ENCODE measurements around the gene PHC2.

PHC2 gene

GRCh38 chr1:33426916-33427315, 4.0 kb downstream of the PHC2 start:
- in situ Hi-C loops (cut with HindIII; ENCODE audit: low sequenced_read_pairs) = no loop called here

DNA sequence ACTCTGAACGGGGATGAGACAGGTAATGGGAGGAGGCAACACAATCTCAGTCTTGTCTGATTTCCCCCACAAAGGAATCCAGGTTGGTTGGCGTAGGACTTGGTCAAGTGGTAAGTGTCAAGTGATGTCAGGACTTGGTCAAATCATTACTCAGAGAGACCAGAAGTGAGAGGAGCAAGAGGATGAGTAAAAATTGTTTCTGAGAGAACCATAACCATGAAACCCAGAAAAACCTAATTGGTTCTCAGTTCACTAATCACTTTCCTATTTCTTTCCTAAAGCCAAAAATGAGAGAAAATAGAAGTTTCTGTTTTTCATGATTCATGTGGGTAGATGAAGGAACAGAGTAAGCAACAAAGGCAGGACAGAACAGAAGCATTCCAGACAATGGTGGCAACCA, 5.0 kb downstream of the PHC2 start:
- in situ Hi-C loops (cut with HindIII; ENCODE audit: low sequenced_read_pairs) = no loop called here

DNA sequence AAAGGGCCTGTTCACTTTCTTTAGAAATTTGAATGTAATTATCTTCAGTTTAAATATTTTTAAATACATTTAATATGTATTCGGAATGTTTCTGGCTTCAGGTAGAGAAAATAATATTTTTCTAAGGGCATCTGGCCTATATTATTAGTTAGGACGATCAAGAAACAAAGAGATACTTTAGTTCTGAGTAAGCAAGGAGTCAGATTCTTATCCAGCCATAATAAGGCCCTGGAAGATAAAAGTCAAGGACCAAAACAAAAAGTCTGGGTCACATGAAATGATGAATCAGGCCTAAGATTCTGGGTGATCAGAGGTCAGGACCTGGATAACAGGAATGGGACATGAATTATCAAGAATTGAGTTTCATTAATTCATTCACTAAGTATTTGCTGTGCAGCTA, 6.3 kb downstream of the PHC2 start:
- in situ Hi-C loops (cut with HindIII; ENCODE audit: low sequenced_read_pairs) = no loop called here

- in situ Hi-C loops (cut with HindIII; ENCODE audit: low sequenced_read_pairs) = no loop called here
These were observed 6.7 kb downstream of the PHC2 start for GRCh38 chr1:33424205-33424604.

DNA sequence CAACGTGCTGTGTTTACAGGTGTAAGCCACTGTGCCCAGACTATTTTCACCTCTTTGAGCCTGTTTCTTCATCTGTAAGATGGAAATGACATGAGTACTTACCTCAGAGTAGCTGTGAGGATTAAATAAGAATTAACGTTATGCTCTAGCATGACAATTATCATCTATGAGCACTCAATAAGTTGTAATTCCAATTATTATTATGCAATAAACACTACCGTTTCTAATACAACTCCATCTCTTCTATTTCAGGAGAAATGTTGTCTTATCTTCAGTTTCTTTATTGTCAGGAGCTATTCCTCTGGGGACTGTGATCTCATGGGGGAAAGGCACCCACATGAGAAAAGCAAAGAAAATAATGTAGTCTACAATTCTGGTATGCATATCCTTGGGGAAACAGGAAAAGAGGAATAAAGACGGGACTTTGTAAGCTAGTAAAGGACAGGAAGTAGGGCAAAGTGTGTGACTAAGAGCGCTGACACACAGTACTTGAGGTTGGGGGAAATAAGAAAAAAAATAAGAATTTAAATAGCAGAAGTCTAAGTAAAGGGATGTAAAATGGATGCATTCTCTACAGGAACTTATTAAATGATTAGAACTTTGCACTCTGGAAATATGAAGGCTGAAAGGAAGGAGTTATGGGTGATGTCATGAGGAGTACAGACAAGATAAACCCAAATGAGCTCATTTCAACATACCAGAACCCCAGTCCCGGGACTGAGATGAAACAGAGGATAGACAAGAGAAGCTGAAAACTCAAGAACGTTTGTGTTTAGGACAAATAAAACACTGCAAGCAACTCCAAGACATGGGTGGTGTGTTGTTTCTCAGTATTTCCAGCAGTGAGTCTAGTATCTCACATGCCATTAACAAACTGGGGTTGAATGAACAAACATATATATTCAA, 9.8 kb downstream of the PHC2 start:
- in situ Hi-C loops (cut with HindIII; ENCODE audit: low sequenced_read_pairs) = no loop called here

- in situ Hi-C loops (cut with HindIII; ENCODE audit: low sequenced_read_pairs) = no loop called here
These were observed 12.1 kb downstream of the PHC2 start for GRCh38 chr1:33418811-33419210.

DNA sequence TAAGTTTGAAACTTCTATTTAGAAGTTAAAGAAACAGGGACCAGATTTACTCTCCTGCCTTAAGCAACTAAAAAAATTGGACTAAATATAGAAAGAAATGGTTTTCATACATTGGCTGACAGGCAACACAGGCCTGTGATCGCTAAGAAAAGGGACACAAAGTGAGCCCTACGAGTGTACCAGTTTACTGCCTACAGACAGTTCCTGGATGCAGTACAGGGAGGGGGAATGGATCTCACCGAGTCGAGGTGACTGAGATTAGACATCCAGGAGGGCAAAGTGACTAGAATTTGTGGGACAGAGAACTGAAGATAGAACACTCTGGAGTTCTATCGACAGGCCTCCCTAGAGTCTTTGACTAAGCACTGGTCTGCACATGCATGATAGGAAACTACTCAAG, 16.0 kb downstream of the PHC2 start:
- in situ Hi-C loops (cut with HindIII; ENCODE audit: low sequenced_read_pairs) = no loop called here

DNA sequence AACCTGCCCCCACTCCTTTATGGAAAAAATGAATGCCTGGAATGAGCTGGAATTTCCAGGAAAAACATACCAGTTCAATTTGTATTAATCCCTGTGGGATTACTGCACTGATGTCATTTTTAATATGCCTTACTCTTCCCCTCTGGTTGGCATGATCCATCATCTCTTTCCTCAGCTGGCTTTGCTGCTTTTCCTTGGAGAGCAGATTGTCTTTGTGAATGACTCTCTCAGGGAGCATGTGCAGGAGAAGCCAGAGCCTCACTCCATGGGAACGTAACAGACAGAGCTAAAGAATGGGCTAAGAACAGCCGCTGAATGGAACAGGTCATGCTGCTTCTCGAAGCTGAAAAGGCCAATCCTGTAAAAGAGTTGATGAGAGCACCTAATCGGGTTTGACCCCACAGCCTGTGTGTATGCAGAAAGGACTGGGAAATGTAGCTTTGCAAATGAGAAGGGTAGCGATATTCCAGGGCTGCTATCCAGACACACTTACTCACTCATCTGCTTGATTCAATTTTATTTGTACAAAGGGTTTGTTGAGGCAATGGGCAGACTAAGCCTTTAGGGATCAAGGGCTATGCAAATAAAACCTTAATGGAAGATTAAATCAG, 20.7 kb downstream of the PHC2 start:
- in situ Hi-C loops (cut with HindIII; ENCODE audit: low sequenced_read_pairs) = no loop called here

DNA sequence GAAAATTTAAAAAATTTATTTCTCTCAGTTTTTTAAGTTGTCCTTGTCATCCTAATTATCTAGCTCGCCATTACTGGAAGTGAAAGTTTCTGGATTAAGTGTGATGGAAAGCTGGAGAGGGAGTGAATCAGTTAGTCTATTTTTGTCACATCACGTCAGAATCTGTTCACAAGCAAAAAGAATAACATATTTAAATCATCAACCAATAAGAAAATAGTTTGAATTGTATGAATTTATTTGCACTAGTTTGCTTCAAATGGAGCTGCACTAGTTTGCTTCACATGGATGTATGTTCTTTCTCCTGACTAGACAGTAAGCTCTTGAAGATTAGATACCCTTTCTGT, 22.8 kb downstream of the PHC2 start:
- in situ Hi-C loops (cut with HindIII; ENCODE audit: low sequenced_read_pairs) = no loop called here

GRCh38 chr1:33407352-33408092, 23.4 kb downstream of the PHC2 start:
- in situ Hi-C loops (cut with HindIII; ENCODE audit: low sequenced_read_pairs) = no loop called here

GRCh38 chr1:33402206-33402605, 28.7 kb downstream of the PHC2 start:
- in situ Hi-C loops (cut with HindIII; ENCODE audit: low sequenced_read_pairs) = no loop called here

- in situ Hi-C loops (cut with HindIII; ENCODE audit: low sequenced_read_pairs) = no loop called here
These were observed 29.4 kb downstream of the PHC2 start for GRCh38 chr1:33401471-33401870.

- in situ Hi-C loops (cut with HindIII; ENCODE audit: low sequenced_read_pairs) = no loop called here
These were observed 30.6 kb downstream of the PHC2 start for GRCh38 chr1:33400153-33400911.

DNA sequence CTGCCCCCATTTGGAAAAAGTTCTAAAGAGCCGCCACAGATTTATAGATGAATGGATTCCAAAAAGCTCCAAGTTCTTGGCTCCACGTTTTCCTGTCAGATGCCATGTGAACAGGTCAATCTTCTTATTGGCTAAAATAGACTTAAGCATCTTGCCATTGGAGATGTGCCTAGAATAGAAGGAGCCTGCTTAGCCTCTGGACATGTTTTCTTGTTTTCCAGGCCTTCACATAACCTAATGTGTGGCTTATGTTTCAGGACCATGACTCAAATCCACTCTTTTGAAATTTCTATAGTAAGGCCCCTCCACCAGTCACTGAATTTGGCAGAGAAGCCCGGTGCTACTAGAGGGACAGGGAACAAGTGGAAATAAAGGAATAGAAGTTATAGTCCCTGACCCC, 31.5 kb downstream of the PHC2 start:
- in situ Hi-C loops (cut with HindIII; ENCODE audit: low sequenced_read_pairs) = no loop called here

- in situ Hi-C loops (cut with HindIII; ENCODE audit: low sequenced_read_pairs) = no loop called here
These were observed 32.9 kb downstream of the PHC2 start for GRCh38 chr1:33397994-33398393.

DNA sequence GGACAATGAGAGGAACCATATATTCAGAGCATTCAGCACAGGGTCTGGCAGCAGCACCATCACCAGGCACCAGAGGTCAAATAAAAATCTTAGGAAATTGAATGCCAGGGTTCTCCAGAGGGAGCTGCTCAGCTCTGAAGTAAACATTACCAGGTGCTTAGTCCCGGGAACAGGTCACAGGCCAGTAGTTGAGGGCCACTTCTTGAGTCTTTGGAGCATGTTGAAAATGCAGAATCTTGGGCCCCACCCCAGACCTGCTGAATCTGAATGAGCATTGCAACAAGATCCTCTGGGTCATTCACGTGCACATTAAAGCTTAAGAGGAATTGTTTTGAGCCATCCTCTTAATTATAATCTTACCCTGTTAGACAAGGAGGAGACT, 33.8 kb downstream of the PHC2 start:
- in situ Hi-C loops (cut with HindIII; ENCODE audit: low sequenced_read_pairs) = no loop called here

DNA sequence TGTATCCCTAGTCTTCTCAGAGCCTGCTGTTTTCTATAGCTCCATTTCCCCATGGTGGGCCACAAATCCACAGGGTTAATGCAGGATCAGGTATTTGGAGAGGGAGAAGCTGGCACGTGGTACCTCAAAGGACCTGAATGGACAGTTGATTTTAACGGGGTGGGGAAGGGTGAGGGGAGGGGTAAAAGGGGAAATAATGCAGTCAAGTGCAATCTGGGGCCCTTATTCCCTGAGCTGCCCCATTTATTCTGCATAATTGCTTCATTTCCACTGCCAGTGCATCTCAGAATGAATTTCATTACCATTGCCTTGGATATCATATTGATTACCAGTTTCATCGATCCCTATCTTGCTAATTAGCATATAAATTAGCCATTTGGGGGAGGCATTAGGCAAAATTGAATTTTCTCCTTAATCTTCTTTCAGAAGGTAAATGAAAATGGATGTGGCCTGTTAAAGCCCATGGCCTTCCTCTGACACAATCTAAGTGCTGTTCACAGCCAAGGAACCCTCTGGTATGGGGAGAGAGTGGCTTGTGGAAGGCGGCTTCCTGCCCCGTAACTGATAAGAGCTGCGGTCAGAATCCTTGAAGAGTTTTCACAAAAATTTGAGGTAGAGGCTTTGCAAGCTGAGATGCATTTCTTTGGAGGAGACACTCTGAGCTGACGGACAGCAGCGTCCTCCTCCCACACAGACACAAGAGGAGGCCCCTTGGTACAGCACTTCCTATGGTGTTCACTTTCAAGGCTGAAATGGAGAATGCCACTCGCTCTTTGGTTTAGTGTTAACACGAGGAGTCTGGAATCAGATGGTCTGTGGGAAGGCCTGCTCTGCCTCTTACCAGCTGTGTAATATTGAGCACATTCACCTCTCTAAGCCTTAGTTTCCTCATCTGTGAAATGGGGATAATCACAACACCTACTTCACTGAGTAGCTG, 34.4 kb downstream of the PHC2 start:
- in situ Hi-C loops (cut with HindIII; ENCODE audit: low sequenced_read_pairs) = no loop called here

DNA sequence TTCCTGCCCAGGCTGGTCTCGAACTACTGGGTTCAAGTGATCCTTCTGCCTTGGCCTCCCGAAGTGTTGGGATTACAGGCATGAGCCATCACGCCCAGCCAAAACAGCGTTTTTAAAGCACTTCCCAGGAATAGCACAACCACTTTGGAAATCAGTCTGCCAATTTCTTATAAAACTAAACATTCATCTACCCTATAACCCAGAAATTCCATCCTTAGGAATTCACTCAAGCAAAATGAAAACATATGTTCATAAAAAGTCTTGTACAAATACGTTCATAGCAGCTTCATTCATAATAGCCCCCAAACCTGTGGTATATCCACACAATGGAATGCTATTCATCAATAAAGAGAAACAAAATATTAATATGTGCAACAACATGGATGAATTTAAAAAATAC, 36.1 kb downstream of the PHC2 start:
- in situ Hi-C loops (cut with HindIII; ENCODE audit: low sequenced_read_pairs) = no loop called here

GRCh38 chr1:33393991-33394390, 36.9 kb downstream of the PHC2 start:
- in situ Hi-C loops (cut with HindIII; ENCODE audit: low sequenced_read_pairs) = no loop called here

DNA sequence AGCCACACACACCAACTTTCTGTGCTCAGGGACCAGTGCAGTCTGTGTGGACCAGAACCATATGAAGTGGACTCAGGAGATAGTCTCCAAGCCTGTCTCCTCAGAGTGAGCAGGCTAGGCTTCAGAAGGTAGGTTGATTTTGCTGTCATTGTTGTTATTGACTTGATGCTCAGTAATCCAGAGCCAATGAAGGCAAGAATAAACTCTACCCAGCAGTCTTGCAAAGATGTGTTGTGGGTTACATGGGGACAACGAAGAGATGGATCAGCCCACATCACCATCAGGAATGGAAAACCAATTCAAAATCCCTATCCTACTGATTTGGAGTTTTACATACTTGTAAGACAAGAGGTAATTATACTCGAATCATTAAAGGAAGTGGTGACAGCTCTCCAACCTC, 37.4 kb downstream of the PHC2 start:
- in situ Hi-C loops (cut with HindIII; ENCODE audit: low sequenced_read_pairs) = no loop called here
